ENCODE data around the gene PHF21A. TPM values are rescaled to one million over a fixed set of nuclear protein-coding genes. Genes with fewer than 3 reads are reported as not detected.

The PHF21A gene
- total RNA-seq, 2 donors from 2014 or later, result 53.0 to 54.6 TPM

DNA sequence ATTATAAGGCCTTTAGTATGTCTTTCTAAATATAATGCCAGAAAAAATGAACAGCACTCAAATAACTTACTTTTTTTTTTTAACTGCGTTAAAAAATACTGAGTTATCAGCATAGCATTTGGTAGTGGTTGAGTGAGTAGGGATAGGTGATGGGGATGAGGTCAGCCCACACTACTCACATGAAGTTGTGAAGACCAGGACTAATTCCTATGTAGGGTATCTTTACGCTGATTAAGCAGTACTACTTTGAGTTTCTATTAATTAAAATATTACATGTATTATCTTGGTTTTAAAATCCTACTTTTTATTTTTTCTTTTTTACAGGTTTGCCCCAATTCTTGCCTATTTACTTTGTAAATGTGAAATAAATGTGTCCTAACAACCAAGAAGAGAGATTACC lies 13.5 kb downstream of the PHF21A start:
- H3K9me3 Mint-ChIP-seq, result no peaks in the 10 kb centered on the region
- no peak for DNase-seq (ENCODE audit: low spot score in 2 of 2)
- no peak for ATAC-seq
- H3K36me3 Mint-ChIP-seq, result no peaks in the 10 kb centered on the region
- H3K27ac Mint-ChIP-seq, result no peak overlapping the region

DNA sequence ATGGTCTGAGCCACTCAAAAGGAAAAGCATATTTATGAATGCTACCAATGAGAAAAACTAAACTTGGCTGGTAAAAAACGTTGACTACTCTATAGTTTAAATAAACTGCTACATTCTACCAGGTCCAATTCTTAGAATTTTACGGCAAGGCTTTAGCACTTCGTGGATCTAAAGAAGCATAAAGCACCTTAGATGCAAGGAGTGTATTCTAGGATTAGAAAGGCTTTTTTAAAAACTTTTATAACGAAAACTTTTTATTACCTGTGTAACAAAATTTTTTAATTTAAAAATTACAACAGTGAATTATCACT lies 13.9 kb downstream of the PHF21A start:
- no peak overlapping the region for H3K27ac Mint-ChIP-seq
- no peak for ATAC-seq
- DNase-seq (ENCODE audit: low spot score in 2 of 2), result no peak
- no peaks in the 10 kb centered on the region for H3K9me3 Mint-ChIP-seq
- no peaks in the 10 kb centered on the region for H3K36me3 Mint-ChIP-seq

DNA sequence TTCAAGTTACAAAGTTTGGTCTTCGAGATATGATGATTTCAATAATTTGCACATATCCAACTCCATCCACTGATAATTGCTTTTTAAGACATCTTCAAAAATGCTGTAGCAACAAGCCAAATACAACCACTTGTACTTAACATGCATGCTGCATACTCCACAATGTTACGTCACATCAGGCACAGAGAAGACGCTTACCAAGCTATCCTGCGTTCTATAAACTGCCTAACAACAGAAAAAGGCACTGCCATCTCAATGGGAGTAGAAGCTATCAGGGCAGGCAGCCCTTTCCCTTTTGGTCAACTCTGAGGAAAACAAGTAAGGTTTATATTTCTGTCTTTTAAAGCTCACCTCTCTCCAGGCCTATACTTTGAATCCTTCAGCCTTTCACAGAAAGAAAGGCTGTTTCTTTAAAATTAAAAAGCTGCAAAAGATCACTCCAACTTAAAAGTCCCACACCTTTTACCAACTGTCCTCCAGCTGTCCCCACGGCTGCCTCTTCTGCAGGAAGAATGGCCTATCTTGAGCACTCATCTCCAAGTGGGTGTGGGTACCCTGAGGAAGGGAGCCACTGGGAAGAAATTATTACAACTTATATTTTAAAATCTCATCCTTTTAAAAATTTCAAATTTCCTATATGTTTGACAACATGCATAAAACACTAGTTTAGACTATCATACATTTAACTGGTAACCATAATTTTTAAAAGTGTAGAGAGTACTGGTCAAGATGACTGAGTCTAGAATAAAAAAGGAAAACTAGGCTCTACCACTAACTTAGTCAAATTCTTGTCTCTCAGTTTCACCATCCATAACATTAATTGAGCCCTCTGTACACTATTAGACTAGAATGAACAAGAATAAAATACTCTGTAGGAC lies 14.5 kb downstream of the PHF21A start:
- ATAC-seq, result no peak
- H3K27ac Mint-ChIP-seq, result no peak overlapping the region
- no peak for DNase-seq (ENCODE audit: low spot score in 2 of 2)
- no peaks in the 10 kb centered on the region for H3K36me3 Mint-ChIP-seq
- H3K9me3 Mint-ChIP-seq, result no peaks in the 10 kb centered on the region

DNA sequence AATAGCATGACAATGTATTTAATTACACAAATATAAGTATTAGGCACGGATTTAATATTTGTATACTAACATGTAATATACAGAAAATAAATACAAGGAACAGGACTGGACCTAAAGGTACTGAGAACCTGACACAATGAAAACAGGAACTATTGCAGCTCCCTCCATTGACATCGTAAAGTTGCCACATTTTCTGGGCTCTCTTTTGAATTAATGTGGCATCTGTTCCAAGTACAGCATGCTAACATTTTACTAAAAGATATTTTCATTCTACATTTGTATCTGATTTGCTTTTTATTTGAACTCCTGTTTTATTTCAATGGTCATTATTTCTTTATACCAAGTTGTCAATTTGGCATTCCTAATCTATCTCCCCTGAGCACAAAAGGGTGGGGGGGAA lies 15.3 kb downstream of the PHF21A start:
- H3K36me3 Mint-ChIP-seq, result no peaks in the 10 kb centered on the region
- DNase-seq (ENCODE audit: low spot score in 2 of 2) (no peak), ATAC-seq (no peak)
- no peak overlapping the region for H3K27ac Mint-ChIP-seq
- H3K9me3 Mint-ChIP-seq, result no peaks in the 10 kb centered on the region

DNA sequence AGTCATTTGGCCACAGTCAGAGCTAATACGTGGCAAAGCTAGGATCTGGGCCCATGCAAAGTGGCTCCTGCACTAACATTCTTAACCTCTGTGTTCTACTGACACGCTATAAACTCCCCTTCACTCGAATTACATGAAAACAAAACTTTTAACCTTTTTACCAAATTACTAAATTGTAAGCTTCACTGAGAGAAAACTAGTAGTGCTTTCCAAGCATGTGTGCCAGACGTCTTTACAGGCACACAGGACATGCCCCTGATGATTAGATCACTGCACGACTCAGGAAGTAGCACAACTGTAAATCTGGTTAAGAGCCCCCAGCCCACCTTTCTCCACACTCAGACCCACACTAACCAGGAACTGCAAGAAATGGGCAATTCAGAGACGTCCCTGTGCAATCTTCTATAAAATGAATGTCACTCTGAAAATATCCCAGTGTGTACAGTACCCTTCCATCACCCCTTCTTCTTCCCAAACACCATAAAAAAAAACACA lies 16.1 kb downstream of the PHF21A start:
- no peak overlapping the region for H3K27ac Mint-ChIP-seq
- DNase-seq (ENCODE audit: low spot score in 2 of 2) (no peak), ATAC-seq (no peak)
- H3K36me3 Mint-ChIP-seq, result no peaks in the 10 kb centered on the region
- H3K9me3 Mint-ChIP-seq, result no peaks in the 10 kb centered on the region

DNA sequence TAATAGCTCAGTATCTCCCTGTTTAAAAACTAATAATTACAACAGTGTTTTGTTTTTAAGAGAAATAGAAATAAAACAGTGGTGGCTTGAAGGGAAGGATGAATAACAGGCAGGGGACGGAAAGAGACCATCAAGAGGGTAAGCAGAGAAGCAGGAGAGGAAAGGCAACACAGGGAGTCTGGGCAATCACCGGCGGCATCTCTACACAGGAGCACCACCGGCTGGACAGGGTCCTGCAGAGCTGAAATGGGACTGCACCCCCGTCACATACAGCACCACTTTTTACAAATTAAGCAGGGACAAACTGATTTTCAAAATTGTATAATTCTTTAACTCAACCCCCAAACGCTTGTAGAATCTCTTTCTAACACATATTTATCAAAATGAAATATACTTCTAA lies 18.4 kb downstream of the PHF21A start:
- no peak for ATAC-seq
- H3K27ac Mint-ChIP-seq, result no peak overlapping the region
- H3K9me3 Mint-ChIP-seq, result no peaks in the 10 kb centered on the region
- no peak for DNase-seq (ENCODE audit: low spot score in 2 of 2)
- no peaks in the 10 kb centered on the region for H3K36me3 Mint-ChIP-seq

DNA sequence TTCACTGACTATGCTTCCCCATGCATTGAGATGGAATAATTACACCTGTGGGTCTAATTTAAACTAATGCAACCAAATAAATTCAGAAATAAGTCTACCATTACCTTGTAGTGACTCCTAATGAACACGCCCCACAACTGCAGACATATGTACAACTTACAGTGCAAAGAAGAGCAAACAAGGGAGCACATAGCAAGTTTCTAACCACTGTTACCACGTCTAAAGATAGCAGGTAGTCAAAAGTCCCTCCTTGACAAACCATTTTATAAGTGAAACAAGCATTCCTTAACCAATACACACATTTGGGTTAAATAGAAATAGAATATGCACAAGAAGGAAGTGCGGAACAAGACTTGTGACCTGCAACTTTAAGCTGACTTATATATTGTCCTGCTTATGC lies 20.6 kb downstream of the PHF21A start:
- ATAC-seq, result no peak
- Mint-ChIP-seq H3K27ac (peak overlapping the region in 1 of 2 donors; percentile 29), H3K36me3 (no peaks in the 10 kb centered on the region), H3K9me3 (no peaks in the 10 kb centered on the region)
- no peak for DNase-seq (ENCODE audit: low spot score in 2 of 2)

DNA sequence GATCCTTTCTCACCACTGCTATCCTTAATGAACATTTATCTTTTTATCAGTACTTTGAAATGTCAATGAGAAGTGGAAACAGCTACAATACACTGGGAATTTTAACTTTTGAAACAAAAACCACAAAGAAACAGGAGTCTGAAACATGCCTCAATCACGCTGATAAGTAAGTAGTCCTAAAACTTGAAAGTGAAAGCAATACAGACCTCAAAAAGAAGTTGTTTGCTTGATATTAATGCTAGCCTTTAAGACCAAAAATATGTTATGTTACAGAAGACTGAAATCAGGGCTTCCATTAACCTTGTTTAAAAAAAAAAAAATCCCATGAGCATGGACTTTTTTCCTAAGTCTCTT lies 21.3 kb downstream of the PHF21A start:
- no peak for DNase-seq (ENCODE audit: low spot score in 2 of 2)
- peak overlapping the region in 1 of 2 donors; percentile 75 for H3K27ac Mint-ChIP-seq
- H3K9me3 Mint-ChIP-seq, result no peaks in the 10 kb centered on the region
- no peak for ATAC-seq
- H3K36me3 Mint-ChIP-seq, result no peaks in the 10 kb centered on the region

DNA sequence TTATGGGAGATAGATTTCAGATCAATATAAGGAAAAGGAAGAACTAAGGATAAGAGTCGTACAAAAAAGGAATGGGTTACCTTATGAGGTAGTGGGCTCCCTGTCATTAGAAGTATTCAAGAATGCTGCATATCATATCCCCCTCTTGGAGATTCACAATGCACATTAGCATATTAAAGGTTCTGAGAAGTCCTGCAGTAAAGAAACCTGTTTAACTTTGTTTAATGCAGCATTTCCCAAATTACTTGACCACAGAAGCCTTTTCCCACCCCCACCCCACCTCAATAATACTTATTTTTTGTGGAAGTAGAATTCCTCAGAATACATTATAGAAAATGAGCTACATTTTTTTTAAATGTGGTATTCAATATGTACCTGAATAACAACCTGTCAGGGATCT lies 30.9 kb downstream of the PHF21A start:
- Mint-ChIP-seq H3K9me3 (no peaks in the 10 kb centered on the region), H3K36me3 (no peaks in the 10 kb centered on the region), H3K27ac (no peak overlapping the region)
- DNase-seq (ENCODE audit: low spot score in 2 of 2) (no peak), ATAC-seq (no peak)

DNA sequence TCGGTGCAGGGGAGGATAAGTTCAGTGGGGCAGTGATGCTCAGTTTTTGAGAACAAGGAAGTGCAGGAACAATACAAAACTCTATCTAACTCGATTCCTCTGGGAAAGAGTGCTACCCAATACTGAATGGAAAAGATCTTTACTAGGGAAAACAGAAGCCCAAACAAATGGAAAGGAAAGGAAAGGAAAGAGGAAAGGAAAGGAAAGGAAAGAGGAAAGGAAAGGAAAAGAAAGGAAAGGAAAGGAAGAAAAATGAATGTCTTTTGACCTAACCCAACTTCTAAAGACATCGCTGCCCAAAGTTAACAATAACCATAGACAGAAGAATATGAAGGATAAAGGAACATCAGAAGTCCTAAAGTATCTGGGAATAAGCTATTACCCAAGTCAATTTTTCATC lies 41.6 kb downstream of the PHF21A start:
- Mint-ChIP-seq H3K36me3 (peaks cover 0 to 6% of the 10 kb centered on the region in 2 donors), H3K27ac (no peak overlapping the region), H3K9me3 (no peaks in the 10 kb centered on the region)
- ATAC-seq (no peak), DNase-seq (ENCODE audit: low spot score in 2 of 2) (no peak)

DNA sequence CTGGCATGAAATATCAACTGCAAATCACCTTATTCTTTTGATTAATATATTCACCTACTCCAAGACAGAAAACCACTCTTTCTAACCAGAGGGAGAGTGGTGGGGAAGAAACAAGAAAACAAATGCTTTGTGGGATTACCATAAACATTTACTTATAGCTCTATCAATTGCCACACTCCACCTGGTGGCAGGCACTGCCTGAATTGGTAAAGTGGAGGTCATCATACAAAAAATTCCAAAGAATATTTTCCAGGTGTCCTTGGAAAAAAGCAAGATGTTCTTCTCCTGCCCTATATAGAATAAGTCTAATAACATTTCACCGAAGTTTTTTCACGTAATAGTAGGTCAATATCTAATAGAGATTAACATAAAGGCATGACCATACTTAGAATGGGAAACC lies 45.3 kb downstream of the PHF21A start:
- H3K36me3 Mint-ChIP-seq, result no peaks in the 10 kb centered on the region
- no peaks in the 10 kb centered on the region for H3K9me3 Mint-ChIP-seq
- no peak for DNase-seq (ENCODE audit: low spot score in 2 of 2)
- H3K27ac Mint-ChIP-seq, result no peak overlapping the region
- no peak for ATAC-seq

DNA sequence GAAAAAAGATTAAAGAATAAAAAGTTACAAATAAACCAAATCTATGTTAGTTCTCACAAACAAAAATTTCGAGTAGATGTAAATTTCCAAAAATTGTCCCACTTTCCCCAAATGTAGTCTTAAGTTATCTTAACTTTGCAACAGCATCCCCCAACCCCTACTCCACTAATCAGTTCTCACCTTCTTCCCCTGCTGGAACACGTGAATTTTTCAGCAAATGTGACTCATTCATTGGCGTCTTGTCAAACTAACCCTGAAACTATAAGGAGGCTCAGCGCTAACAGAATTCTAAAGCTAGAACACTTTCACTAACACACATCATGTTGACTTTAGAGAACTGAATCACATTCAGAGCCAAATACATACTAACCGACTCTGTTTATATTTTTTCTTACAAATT lies 46.1 kb downstream of the PHF21A start:
- H3K9me3 Mint-ChIP-seq, result no peaks in the 10 kb centered on the region
- H3K36me3 Mint-ChIP-seq, result no peaks in the 10 kb centered on the region
- peak in 1 of 2 donors; percentile 75 for ATAC-seq
- no peak overlapping the region for H3K27ac Mint-ChIP-seq
- no peak for DNase-seq (ENCODE audit: low spot score in 2 of 2)

DNA sequence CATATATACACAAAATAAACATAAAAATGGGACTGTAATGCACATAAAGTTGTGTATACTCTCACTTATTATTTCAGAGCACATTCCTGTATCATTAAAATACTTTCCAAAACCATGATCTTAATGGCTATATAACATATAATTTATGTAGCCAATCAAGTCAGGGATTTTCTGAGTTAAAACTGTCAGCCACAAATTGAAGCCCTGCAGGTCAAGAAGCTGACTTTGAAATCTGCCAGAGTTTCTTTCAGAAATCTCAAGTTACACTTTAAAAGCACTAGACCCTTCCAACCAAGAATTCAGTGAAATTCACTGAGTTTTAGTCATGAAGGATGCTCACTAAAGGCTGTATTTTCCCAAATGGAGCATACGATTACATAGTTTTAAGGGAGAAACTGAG lies 47.6 kb downstream of the PHF21A start:
- H3K27ac Mint-ChIP-seq, result no peak overlapping the region
- no peaks in the 10 kb centered on the region for H3K9me3 Mint-ChIP-seq
- DNase-seq (ENCODE audit: low spot score in 2 of 2) (no peak), ATAC-seq (no peak)
- H3K36me3 Mint-ChIP-seq, result no peaks in the 10 kb centered on the region

DNA sequence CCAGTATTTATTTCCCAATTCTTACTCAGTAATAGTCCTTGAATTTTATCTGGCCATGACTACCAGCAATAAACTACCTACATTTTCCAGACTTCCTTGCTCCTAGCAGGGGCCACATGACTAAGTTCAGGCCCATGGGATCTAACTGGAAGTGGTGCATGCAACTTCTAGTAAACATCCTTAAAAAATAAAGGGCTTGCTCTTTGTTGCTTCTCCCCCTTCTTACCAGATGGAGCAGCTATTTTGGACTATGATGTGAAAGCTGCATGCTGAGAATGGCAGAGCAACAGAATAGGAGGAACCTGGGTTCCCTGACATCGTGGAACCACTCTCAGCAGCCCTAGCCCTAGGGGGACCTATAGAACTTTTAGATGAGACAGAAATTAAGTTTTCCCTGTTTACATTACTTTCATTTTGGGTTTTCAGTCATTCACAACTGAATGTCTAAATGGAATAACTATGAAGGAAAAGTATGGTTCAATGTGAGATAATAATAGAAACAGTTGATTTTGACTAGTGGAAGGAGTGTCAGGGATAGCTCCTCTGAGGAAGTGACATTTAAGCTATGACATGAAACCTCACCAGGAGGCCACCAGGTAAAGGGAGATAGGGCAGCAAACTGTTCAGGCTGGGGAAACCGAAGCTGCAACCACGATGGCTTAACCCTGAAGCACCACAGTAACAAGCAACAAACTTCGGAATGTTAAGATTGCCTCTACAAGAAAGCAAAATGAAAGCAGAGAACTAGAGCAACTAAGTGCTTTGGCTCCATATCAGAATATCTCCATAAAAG lies 48.9 kb downstream of the PHF21A start:
- H3K36me3 Mint-ChIP-seq, result no peaks in the 10 kb centered on the region
- ATAC-seq, result no peak
- no peak for DNase-seq (ENCODE audit: low spot score in 2 of 2)
- no peaks in the 10 kb centered on the region for H3K9me3 Mint-ChIP-seq
- H3K27ac Mint-ChIP-seq, result no peak overlapping the region

DNA sequence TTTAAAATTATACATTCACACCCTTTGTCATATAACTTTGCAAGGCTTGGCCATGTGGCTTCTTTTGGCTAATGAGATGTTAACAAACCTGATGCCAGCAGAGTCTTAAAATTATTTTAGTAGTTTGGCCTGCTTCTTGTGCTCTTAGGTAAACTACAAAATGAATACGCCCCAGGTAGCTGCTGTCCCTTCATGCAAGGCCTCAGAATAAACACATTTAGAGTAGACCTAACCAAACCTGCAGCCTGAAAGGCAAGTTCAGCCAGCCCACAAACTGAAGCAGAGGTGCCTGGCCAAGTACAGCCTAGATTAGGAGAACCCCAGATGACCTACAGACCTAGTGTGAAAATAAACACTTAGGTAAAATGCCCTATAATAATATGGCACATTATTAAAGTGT lies 50.2 kb downstream of the PHF21A start:
- H3K36me3 Mint-ChIP-seq, result no peaks in the 10 kb centered on the region

DNA sequence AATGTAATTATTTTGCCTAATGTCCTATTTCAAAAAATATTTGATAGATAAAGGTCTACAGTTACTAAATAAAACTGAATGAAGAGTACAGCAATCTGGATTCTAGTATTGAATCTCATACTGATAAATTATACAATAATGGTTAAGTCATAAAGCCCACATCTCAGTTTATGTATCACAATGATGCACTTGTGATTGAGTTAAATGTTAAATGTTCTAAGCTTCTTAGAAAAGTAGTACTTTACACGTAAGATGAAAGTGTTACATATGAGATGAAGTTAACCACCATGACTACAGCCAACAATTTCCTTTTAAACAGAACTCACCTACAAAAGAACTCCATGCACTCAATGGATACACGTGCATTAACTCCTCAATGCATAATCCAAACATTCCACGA lies 51.7 kb downstream of the PHF21A start:
- peak in 1 of 2 donors; percentile 57 for ATAC-seq

More for the DNA sequence above, 50.2 kb downstream of the PHF21A start:
- no peak for ATAC-seq
- no peak for DNase-seq (ENCODE audit: low spot score in 2 of 2)
- no peaks in the 10 kb centered on the region for H3K9me3 Mint-ChIP-seq
- H3K27ac Mint-ChIP-seq, result no peak overlapping the region

DNA sequence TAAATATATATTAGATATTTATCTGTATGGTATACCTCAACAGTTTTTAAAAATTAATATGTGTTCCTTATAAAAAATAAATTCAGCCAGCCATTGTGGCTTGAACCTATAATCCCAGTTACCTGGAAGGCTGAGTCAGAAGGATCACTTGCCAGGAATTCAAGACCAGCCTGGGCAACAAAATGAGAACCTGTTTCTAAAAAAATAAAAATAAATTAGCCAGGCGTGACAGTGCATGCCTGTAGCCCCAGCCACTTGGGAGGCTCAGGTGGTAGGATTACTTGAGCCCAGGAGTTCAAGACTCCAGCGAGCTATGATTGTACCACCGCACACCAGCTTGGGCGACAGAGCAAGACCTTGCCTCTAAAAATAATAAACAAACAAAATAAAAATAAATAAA lies 54.9 kb downstream of the PHF21A start:
- H3K36me3 Mint-ChIP-seq, result peaks cover 0 to 8% of the 10 kb centered on the region in 2 donors
- no peak overlapping the region for H3K27ac Mint-ChIP-seq
- ATAC-seq, result no peak
- no peaks in the 10 kb centered on the region for H3K9me3 Mint-ChIP-seq
- DNase-seq (ENCODE audit: low spot score in 2 of 2), result no peak

More for the DNA sequence above, 51.7 kb downstream of the PHF21A start:
- Mint-ChIP-seq H3K27ac (no peak overlapping the region), H3K36me3 (peaks cover 0 to 8% of the 10 kb centered on the region in 2 donors), H3K9me3 (no peaks in the 10 kb centered on the region)
- no peak for DNase-seq (ENCODE audit: low spot score in 2 of 2)

DNA sequence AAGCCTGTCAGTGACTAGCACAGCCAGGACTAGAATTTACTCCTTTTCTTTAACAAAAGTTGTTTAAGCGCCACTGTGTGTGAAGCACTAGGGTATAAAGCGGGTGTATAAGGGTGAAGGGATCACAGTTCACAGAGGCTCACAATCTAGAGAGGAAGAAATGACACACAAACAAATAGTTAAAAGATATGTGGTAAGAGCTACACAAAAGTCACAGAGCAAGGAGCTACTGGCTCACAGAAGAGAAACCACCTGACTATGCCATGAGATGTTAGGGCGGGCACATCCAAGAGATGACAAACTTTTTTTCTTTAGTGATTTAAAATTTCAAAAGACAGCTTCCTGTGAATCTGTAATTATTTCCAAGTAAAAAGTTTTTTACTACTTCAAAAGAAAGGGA lies 55.6 kb downstream of the PHF21A start:
- ATAC-seq, result no peak
- no peak for DNase-seq (ENCODE audit: low spot score in 2 of 2)
- H3K9me3 Mint-ChIP-seq, result no peaks in the 10 kb centered on the region
- peaks cover 3 to 8% of the 10 kb centered on the region in 2 donors for H3K36me3 Mint-ChIP-seq
- peak overlapping the region in 1 of 2 donors; percentile 56 for H3K27ac Mint-ChIP-seq
